ENCODE measurements around the gene ZNF764. TPM values are rescaled to one million over a fixed set of nuclear protein-coding genes. Genes with fewer than 3 reads are reported as not detected.

Gene ZNF764
- total RNA-seq: 10 to 100 TPM in 3 of 4 donors, 1 to 10 TPM in 1; 8.7 to 14.0 (median 11.3) TPM

DNA sequence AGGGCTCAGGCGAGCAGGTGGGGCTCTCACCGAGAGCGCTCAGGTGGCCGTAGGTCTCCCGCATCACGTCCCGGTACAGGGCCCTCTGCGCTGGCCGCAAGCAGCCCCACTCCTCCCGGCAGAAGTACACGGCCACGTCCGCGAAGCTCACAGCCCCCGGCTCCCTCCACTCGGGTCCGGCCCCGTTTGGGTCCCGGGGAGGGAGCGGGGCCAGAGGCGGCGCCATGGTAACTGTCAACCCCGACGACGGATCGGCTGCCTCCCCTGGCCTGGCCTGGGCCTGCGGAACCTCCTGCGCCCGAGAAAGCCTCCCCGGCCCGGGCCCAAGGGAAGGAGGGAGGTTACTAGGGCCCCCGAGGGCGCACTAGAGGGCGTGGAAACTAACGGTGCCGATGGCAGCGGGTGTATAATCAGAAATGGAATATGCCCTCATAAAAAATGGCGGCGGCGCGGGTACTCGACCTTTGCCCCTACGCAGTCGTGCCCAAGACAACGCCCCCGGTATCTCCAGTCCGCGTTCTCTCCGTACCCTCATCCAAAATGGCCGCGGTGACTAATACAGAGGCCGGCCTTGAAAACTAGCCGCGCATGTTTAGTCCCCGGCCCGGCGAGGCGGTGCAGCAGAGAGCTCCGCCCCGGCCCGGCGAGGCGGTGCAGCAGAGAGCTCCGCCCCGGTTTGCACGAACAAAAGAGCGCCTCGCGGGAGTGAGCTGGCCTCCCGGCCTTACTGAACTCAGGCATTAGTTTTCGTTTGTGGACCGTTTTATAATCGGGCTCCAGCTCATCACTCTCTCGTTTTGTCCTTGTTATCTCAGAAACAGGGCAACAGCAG is at the start of gene ZNF764:
Gene ZNF764, minus strand, starts transcription at position 418 of the 832 bp plus-strand sequence. Its CDS starts 192 bp downstream, at position 226.
- Histone ChIP-seq H3K4me3 (peak within 1 kb of the TSS; percentile 70 to 89 (median 79)), H3K4me1 (peaks cover 9 to 52% (median 43%) of the 10 kb centered on the region in 4 donors), H3K27ac (replicated peaks in 1 of 4) (peak within 1 kb of the TSS; percentile 90 to 97 (median 92)), H3K27me3 (no peaks in the 10 kb centered on the region), H3K36me3 (peaks cover 14 to 34% (median 27%) of the 10 kb centered on the region in 4 donors), H3K9me3 (no peaks in the 10 kb centered on the region)
- 0% methylated on average over 12 of the region's 74 CpGs for WGBS
- intact Hi-C loops (cut with DNase I): loop anchor here (1.0 kb wide), 1 partner anchor 23 kb away; no protein-coding TSS in a partner anchor
- peak; percentile 99 for DNase-seq (ENCODE audit: extremely low spot score)
- TF ChIP-seq EP300 (IDR thresholded peaks at IDR 0.05) (no peak), POLR2AphosphoS5 (IDR thresholded peaks at IDR 0.05) (peak; percentile 81 to 85), POLR2A (IDR thresholded peaks at IDR 0.05; ENCODE audit: low read depth) (no peak)
- TF ChIP-seq, protein P1, sequence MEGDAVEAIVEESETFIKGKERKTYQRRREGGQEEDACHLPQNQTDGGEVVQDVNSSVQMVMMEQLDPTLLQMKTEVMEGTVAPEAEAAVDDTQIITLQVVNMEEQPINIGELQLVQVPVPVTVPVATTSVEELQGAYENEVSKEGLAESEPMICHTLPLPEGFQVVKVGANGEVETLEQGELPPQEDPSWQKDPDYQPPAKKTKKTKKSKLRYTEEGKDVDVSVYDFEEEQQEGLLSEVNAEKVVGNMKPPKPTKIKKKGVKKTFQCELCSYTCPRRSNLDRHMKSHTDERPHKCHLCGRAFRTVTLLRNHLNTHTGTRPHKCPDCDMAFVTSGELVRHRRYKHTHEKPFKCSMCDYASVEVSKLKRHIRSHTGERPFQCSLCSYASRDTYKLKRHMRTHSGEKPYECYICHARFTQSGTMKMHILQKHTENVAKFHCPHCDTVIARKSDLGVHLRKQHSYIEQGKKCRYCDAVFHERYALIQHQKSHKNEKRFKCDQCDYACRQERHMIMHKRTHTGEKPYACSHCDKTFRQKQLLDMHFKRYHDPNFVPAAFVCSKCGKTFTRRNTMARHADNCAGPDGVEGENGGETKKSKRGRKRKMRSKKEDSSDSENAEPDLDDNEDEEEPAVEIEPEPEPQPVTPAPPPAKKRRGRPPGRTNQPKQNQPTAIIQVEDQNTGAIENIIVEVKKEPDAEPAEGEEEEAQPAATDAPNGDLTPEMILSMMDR (IDR thresholded peaks at IDR 0.05): peak in 1 of 3 experiments; percentile 13

DNA sequence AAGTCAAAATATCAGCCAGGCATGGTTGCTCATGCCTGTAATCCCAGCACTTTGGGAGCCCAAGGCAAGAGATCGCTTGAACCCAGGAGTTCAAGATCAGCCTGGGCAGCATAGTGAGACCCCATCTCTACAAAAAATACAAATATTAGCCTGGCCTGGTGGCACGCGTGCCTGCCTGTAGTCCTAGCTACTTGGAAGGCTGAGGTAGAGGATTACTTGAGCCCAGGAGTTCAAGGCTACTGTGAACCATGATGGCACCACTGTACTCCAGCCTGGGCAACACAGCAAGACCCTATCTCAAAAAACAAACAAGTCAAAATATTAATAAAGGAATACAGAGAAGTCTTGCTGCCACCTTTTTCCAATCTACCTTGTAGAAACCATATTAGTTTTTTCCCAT is 47.8 kb upstream of the ZNF764 start:
- intact Hi-C loops (cut with DNase I): no loop called here
- Histone ChIP-seq H3K27me3 (no peaks in the 10 kb centered on the region), H3K4me1 (peaks cover 21 to 52% (median 39%) of the 10 kb centered on the region in 4 donors), H3K4me3 (no peak overlapping the region), H3K36me3 (peaks cover 28 to 65% (median 60%) of the 10 kb centered on the region in 4 donors), H3K27ac (replicated peaks in 1 of 4) (no peak overlapping the region), H3K9me3 (no peaks in the 10 kb centered on the region)
- WGBS: 95% methylated on average over 3 of the region's 3 CpGs
- no peak for DNase-seq (ENCODE audit: extremely low spot score)
- TF ChIP-seq EP300 (IDR thresholded peaks at IDR 0.05): no peak

DNA sequence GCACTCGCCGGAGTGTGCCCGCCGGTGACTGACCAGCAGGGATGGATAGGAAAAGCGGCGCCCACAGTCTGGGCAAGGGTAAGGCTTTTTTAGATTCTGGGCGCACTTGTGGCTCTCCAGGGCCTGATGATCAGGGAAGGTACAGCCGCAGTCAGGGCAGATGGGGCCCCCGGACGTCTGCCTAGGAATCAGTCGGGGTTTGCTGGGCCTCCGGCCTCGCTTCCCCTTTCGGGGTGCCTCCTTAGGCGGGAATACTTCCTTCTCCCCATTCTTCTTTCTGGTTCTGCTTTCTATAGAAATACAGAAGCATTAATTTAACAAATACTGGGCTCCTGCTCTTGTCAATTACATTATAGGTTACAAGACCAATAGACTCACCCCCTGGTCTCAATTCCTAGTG is 47.0 kb upstream of the ZNF764 start:
- Histone ChIP-seq H3K27me3 (no peaks in the 10 kb centered on the region), H3K27ac (replicated peaks in 1 of 4) (no peak overlapping the region), H3K4me1 (peaks cover 16 to 45% (median 34%) of the 10 kb centered on the region in 4 donors), H3K9me3 (no peaks in the 10 kb centered on the region), H3K4me3 (no peak overlapping the region), H3K36me3 (peaks cover 28 to 65% (median 60%) of the 10 kb centered on the region in 4 donors)
- no peak for DNase-seq (ENCODE audit: extremely low spot score)
- intact Hi-C loops (cut with DNase I): no loop called here
- TF ChIP-seq POLR2A (IDR thresholded peaks at IDR 0.05; ENCODE audit: low read depth) (no peak), EP300 (IDR thresholded peaks at IDR 0.05) (no peak), POLR2AphosphoS5 (IDR thresholded peaks at IDR 0.05) (no peak)
- TF ChIP-seq, protein P1 (IDR thresholded peaks at IDR 0.05): no peak
- WGBS: 88% methylated on average over 14 of the region's 15 CpGs

DNA sequence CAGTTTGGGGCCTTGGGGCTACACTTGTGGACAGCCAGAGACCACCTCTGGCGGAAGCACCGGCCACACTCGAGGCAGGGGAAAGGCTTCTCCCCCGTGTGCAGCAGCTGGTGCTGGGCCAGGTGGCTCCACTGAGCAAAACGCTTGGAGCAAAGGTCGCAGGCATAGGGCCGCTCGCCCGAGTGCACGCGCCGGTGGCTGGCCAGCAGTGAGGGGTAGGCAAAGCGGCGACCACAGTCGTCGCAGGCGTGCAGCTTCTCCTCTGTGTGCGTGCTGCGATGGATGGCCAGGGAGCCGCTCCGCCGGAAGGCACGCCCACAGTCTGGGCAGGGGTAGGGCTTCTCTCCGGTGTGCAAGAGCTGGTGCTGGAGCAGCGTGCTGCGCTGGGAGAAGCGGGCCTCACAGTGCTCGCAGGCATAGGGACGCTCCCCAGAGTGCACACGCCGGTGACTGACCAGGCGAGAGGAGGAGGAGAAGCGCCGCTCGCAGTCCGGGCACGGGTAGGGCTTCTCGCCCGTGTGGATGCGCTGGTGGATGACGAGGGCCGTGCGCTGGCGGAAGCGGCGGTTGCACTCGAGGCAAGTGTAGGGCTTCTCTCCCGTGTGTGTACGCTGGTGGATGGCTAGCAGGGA is 46.3 kb upstream of the ZNF764 start:
- TF ChIP-seq EP300 (IDR thresholded peaks at IDR 0.05) (no peak), POLR2AphosphoS5 (IDR thresholded peaks at IDR 0.05) (no peak), POLR2A (IDR thresholded peaks at IDR 0.05; ENCODE audit: low read depth) (no peak)
- TF ChIP-seq, protein P1 (IDR thresholded peaks at IDR 0.05): no peak
- intact Hi-C loops (cut with DNase I): no loop called here
- WGBS: 98% methylated on average over 41 of the region's 49 CpGs
- Histone ChIP-seq H3K4me3 (no peak overlapping the region), H3K27me3 (no peaks in the 10 kb centered on the region), H3K9me3 (no peaks in the 10 kb centered on the region), H3K4me1 (peaks cover 16 to 44% (median 32%) of the 10 kb centered on the region in 4 donors), H3K36me3 (peaks cover 28 to 65% (median 60%) of the 10 kb centered on the region in 4 donors), H3K27ac (replicated peaks in 1 of 4) (no peak overlapping the region)
- no peak for DNase-seq (ENCODE audit: extremely low spot score)

DNA sequence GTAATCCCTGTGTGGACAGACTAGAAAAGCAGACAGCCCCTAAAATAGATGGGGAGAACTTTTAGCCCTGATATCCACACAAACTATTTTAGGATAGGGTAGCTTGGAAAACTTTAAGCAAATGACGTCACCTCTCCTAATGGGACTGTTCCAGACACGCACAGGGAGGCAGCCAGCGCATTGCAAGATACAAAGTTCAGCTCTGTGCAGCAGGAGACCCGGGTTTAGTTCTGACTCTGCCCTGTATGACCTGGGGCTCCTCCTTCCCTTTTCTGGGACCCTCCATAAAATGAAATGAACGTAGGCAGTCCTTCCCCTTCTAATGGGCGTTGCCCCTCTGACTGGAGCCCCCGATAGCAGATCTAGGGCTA is 45.8 kb upstream of the ZNF764 start:
- H3K36me3 ChIP-seq: peaks cover 28 to 65% (median 60%) of the 10 kb centered on the region in 4 donors
- H3K9me3 ChIP-seq: no peaks in the 10 kb centered on the region

More for the DNA sequence above, 45.8 kb upstream of the ZNF764 start:
- WGBS: 82% methylated on average over 4 of the region's 7 CpGs
- intact Hi-C loops (cut with DNase I): no loop called here
- no peak for DNase-seq (ENCODE audit: extremely low spot score)
- Histone ChIP-seq H3K27me3 (no peaks in the 10 kb centered on the region), H3K27ac (replicated peaks in 1 of 4) (no peak overlapping the region), H3K4me1 (peaks cover 13 to 39% (median 27%) of the 10 kb centered on the region in 4 donors), H3K4me3 (no peak overlapping the region)
- TF ChIP-seq POLR2AphosphoS5 (IDR thresholded peaks at IDR 0.05): no peak

All from esophagus muscularis mucosa (tissue), 4 donors.